GM18951 (cell line): ENCODE measurements around the gene ANXA6.

Experiments used
- POLR2A ChIP-seq: IDR thresholded peaks from 4 replicates; pipeline ENCODE4 v1.6.1; 2011; ENCODE audit warnings: mild to moderate bottlenecking; ENCODE audit not compliant: insufficient read length, insufficient read depth; ENCODE audit errors: extremely low read depth
- in situ Hi-C: fragments of 300-500 bp; cut with MboI; formaldehyde crosslinking; loops from one replicate; pipeline ENCODE4 v1.12.0; 2022; ENCODE audit warnings: low sequenced_read_pairs, mixed read lengths, inconsistent platforms; ENCODE audit not compliant: unreplicated experiment

Gene ANXA6

GRCh38 chr5:151122828-151123227, 34.8 kb downstream of the ANXA6 start:
- in situ Hi-C loops = no loop called here

GRCh38 chr5:151121665-151122064, 35.9 kb downstream of the ANXA6 start:
- in situ Hi-C loops = no loop called here
- no peak for TF ChIP-seq POLR2A

More at GRCh38 chr5:151122828-151123227, 34.8 kb downstream of the ANXA6 start:
- TF ChIP-seq POLR2A = no peak

DNA sequence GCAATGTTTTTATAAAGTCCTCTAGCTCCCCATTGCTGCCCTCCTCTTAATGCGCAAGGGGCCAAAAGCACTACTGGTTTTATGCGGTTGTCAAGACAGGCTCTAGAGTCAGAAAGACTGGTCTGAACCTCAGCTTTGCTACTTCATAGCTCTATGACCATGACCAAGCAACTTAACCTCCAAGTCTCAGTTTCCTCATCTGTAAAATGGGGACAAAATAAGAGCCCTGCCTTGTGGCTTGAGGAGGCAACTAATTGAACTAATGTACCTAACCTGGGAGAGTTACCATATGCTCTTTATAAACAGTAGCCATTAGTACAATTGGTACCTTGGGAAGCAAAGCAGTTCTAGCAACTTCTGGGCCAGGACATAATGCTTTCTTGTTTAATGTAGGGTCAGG, 36.5 kb downstream of the ANXA6 start:
- TF ChIP-seq POLR2A = no peak
- in situ Hi-C loops = no loop called here

DNA sequence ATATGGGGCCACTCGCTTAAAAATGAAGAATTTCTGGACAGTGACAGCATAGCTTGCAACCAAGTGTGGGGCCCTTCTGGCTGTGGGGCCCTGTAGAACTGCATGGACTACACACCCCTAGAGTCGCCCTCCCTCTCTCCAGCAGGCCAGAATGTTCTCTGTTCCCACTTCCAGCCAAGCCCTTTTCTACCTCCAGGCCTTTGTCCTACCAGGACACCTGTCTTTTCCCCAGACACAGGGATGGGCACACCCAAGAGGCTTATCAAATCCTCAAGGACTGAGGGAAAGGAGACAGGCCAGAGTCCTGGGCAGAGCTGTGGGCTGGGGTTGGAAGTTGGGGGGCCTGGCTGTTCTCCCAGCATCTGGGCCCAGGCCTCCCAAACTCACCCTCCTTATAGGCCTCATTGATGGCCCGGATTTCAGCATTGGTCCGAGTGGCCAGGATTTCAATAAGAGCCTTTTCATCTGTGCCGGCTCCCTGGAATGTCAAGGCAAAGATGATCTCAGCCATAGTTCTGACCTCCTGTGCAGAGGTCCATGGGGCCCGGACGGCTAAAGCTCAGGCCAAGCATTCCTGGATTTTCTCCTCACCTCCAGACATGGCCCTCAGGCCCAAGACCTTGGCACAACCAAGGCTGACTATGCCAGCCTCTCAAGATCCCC, 38.5 kb downstream of the ANXA6 start:
- in situ Hi-C loops = loop anchor here (5.0 kb wide), 1 partner anchor 67 kb away; no protein-coding TSS in a partner anchor

GRCh38 chr5:151115272-151115905, 42.2 kb downstream of the ANXA6 start:
- in situ Hi-C loops = loop anchor here (5.0 kb wide), 1 partner anchor 63 kb away; no protein-coding TSS in a partner anchor

More for the DNA sequence above, 38.5 kb downstream of the ANXA6 start:
- TF ChIP-seq POLR2A = no peak

GRCh38 chr5:151113651-151114050, 43.9 kb downstream of the ANXA6 start:
- TF ChIP-seq POLR2A = no peak
- in situ Hi-C loops = no loop called here

More at GRCh38 chr5:151115272-151115905, 42.2 kb downstream of the ANXA6 start:
- no peak for TF ChIP-seq POLR2A

- in situ Hi-C loops = no loop called here
- no peak for TF ChIP-seq POLR2A
Measured at GRCh38 chr5:151110992-151111391, 46.6 kb downstream of the ANXA6 start.

DNA sequence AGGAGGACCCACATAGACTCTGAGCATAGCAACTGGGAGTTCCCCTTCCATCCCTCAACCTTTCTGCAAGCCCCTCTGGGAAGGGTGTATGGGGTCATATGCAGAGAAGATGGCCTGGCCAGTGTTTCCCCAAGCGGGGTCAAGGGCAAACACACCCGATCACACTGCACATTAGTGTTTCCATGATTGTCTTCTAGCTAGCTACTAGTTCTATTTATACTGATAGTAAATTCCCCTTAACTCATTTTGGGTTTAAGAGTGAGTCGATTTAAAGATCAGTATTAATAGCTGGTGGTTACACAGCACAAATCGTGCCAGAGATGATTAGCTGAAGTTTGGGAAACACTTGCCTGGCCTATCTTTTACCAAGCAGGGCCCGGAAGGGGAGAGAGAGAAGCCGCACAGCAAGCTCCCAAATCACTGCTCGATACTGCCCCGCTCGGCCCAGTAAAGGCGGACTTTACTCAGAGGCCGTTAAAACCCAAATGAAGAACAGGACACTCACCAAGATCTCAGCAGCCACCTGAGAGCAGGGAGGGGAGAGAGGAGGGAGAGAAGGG, 47.4 kb downstream of the ANXA6 start:
- in situ Hi-C loops = no loop called here
- no peak for TF ChIP-seq POLR2A

- TF ChIP-seq POLR2A = no peak
- in situ Hi-C loops = no loop called here
Measured at GRCh38 chr5:151108566-151108965, 49.0 kb downstream of the ANXA6 start.

DNA sequence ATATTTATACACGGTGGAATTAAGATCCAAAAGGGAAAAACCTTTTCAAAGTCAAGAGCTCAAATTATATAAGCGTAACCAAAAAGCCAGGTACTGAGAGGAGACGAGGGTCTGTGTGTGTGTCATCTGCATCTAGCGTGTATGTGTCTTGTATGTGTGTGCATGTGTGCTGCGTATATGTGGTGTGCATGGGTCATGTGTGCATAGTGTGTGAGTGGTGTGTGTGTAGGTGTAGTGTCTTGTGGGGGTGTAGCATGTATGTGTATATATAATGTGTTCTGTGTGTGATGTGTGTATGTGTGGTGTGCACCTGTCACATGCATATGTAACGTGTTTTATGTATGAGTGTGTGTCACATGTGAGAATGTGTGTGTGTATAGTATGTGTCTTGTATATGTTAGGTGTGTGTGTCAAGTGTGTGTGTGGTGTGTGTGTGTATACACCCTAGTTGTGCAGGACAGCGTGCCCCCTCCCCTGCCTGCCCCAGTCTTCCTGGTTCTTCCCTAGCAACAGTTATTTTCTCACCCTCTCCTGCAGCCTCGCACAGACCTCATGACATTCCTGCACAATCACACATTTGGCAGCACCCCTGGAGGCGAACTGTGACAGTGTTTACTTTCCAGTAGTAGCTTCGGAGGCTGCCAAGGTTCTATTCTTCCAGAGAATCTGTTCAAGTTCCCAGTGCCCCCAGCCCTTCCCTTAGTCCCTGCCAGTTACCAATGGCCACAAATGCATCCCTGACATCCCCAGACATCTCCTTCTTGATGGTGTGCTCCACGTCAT, 49.6 kb downstream of the ANXA6 start:
- in situ Hi-C loops = no loop called here
- TF ChIP-seq POLR2A = no peak

GRCh38 chr5:151107084-151107483, 50.5 kb downstream of the ANXA6 start:
- in situ Hi-C loops = no loop called here
- TF ChIP-seq POLR2A = no peak

GRCh38 chr5:151106509-151106908, 51.1 kb downstream of the ANXA6 start:
- in situ Hi-C loops = no loop called here
- no peak for TF ChIP-seq POLR2A

GRCh38 chr5:151106043-151106442, 51.5 kb downstream of the ANXA6 start:
- TF ChIP-seq POLR2A = no peak
- in situ Hi-C loops = no loop called here
